Heart left ventricle (tissue), 16 donors: ENCODE data around the gene SSBP3. TPM values are rescaled to one million over a fixed set of nuclear protein-coding genes. Genes with fewer than 3 reads are reported as not detected.
"Not testable (repeated sequence)": the region's sequence is repeated elsewhere in the genome, so short reads cannot be mapped to it uniquely, and the experiment has no call there.

Experiments used
- ATAC-seq, 4 donors: fragments of 200-7000 bp; cut with Tn5 transposase; one replicate each; pipeline ENCODE4 v1.9.1; 2020 to 2022; ENCODE audit warnings: moderate library complexity in 4 of 4, mild to moderate bottlenecking in 3 of 4, moderate number of reproducible peaks in 1 of 4
- DNase-seq, 5 donors: peaks; one replicate each; pipeline ENCODE4 v3.0.0-alpha.2; 2020
- H3K27ac ChIP-seq, 12 donors: fragments of 200-600 bp; sonication (generic) in 4 of 12; one replicate each; pipeline versions ENCODE4 v1.5.0 to v1.8.0; 2016 to 2022; ENCODE audit warnings: mild to moderate bottlenecking in 2 of 12
- H3K27me3 ChIP-seq, 9 donors: fragments of 200-600 bp; sonication (generic) in 2 of 9; one replicate each; pipeline versions ENCODE4 v1.5.1 to v1.8.0; 2016 to 2022; ENCODE audit warnings: mild to moderate bottlenecking in 3 of 9
- H3K36me3 ChIP-seq, 9 donors: fragments of 200-600 bp; sonication (generic) in 2 of 9; one replicate each; pipeline versions ENCODE4 v1.5.0 to v1.8.0; 2018 to 2022; ENCODE audit warnings: mild to moderate bottlenecking in 2 of 9
- H3K4me1 ChIP-seq, 12 donors: fragments of 200-600 bp; sonication (generic) in 4 of 12; one replicate each; pipeline versions ENCODE4 v1.5.0 to v1.8.0; 2016 to 2022; ENCODE audit warnings: mild to moderate bottlenecking in 3 of 12
- H3K4me3 ChIP-seq, 12 donors: fragments of 200-600 bp; sonication (generic) in 4 of 12; one replicate each; pipeline versions ENCODE4 v1.5.0 to v1.8.0; 2017 to 2022; ENCODE audit warnings: mild to moderate bottlenecking in 9 of 12, moderate library complexity in 4 of 12
- H3K9me3 ChIP-seq, 12 donors: fragments of 200-600 bp; sonication (generic) in 4 of 12; one replicate each; pipeline versions ENCODE4 v1.5.0 to v1.8.0; 2016 to 2022; ENCODE audit warnings: mild to moderate bottlenecking in 1 of 12
- CTCF ChIP-seq, 12 donors: fragments of 200-600 bp; sonication (generic) in 4 of 12; IDR thresholded peaks; one replicate each; pipeline versions ENCODE4 v1.5.0 to v1.8.0; 2018 to 2022; ENCODE audit warnings: antibody characterized with exemption in 12 of 12, mild to moderate bottlenecking in 5 of 12
- POLR2A ChIP-seq, 2 donors: fragments of 450-650 bp; IDR thresholded peaks; one replicate each; pipeline ENCODE4 v1.6.1; 2017; ENCODE audit warnings: antibody characterized with exemption in 2 of 2, mild to moderate bottlenecking in 2 of 2, moderate library complexity in 2 of 2
- WGBS, 4 donors: extraction: QIAGEN DNeasy Blood & Tissue Kit in 2 of 4; methylation state at CpG; one replicate each; pipeline versions ENCODE4 v1.1.5 to v1.1.7; 2013 to 2018; 5-methylcytosine and 5-hydroxymethylcytosine counted together
- intact Hi-C, 10 donors: fragments of 100-400 bp; cut with DNase I; formaldehyde crosslinking; loops; one replicate each; pipeline versions ENCODE4 v1.11.1 to v1.14.2; 2022
- polyA plus RNA-seq, 2 donors: library from polyadenylated mRNA; stranded (reverse); fragments of 200-250 nt; gene quantifications; one replicate each; pipeline ENCODE4 v1.2.3, GENCODE V29; 2013
- total RNA-seq, 9 donors: library from RNA; depleted of rRNA in 2 of 9; stranded (reverse); fragments of >200 nt in 2 of 9; fragmentation: NEBNext Ultra II Directional in 3 of 9; extraction: Animal tissue kit (Norgen Biotek cat#: 25700) in 3 of 9; gene quantifications; one replicate each; pipeline versions ENCODE4 v1.1.0 to v1.2.4, GENCODE V29; 2016 to 2023
- donor health status: ischemic (EF 13 %, LVEDD 7.1; RV severe dilation, severe dysfunction).
- donor health status: healthy with polysubstance abuse.
- donor health status: DM: no; HTN: yes; CAD: no.
- donor health status: DM: no; HTN: no; CAD: no.
- donor health status: ischemic (EF 25% LVEDD 6.9; RV normal size, moderate dysfunction).
- donor health status: ischemic (EF 25% LVEDD 5.7; RV mildly dilated, moderate dysfunction).
- donor health status: healthy.
- donor health status: DM: yes; HTN: yes; CAD: no.
- donor health status: ischemic (EF 35%, LVEDD 5.7; RV mildly dilated, moderate dysfunction).
- donor health status: nonischemic (EF 11% LVEDD 7.7; RV severe dilation, severe dysfunction).
- donor health status: DM: yes; HTN: yes; CAD: no.
- donor health status: PGD.
- donor health status: ischemic (EF 29% LVEDD 5.4; RV normal size, mild dysfunction).
- donor health status: nonischemic (EF 23%, LVEDD 6.1; RV moderate dilation, normal function).

Gene SSBP3
- total and polyA plus RNA-seq, 11 donors, result 20.8 to 61.8 (median 48.1) TPM

- no peak for ATAC-seq
- intact Hi-C loops, result loop anchor here in 4 of 10 donors (10.0 kb wide), 3 partner anchors 54 to 76 kb away; partner anchors contain the start of gene SSBP3 (in 1 of the 4)
- 57 to 65% (median 59%) methylated on average over 5 of the region's 5 CpGs for WGBS, 4 donors
Observed at GRCh38 chr1:54350360-54350759, 55.8 kb downstream of the SSBP3 start.

GRCh38 chr1:54348700-54349021, 57.5 kb downstream of the SSBP3 start:
- 77 to 95% (median 86%) methylated on average over 4 to 5 of the region's 5 CpGs for WGBS, 4 donors
- Histone ChIP-seq H3K9me3 (no peaks in the 10 kb centered on the region), H3K4me3 (no peak overlapping the region), H3K36me3 (no peaks in the 10 kb centered on the region), H3K27ac (no peak overlapping the region), H3K4me1 (peaks cover 0 to 41% (median 11%) of the 10 kb centered on the region in 12 donors), H3K27me3 (no peaks in the 10 kb centered on the region)
- intact Hi-C loops, result no loop called here
- no peak for ATAC-seq
- DNase-seq, result no peak
- TF ChIP-seq CTCF (IDR thresholded peaks at IDR 0.05) (no peak), POLR2A (IDR thresholded peaks at IDR 0.05) (no peak)

More at GRCh38 chr1:54350360-54350759, 55.8 kb downstream of the SSBP3 start:
- no peak for TF ChIP-seq CTCF (IDR thresholded peaks at IDR 0.05)
- no peak for TF ChIP-seq POLR2A (IDR thresholded peaks at IDR 0.05)
- Histone ChIP-seq H3K27me3 (no peaks in the 10 kb centered on the region), H3K36me3 (no peaks in the 10 kb centered on the region), H3K27ac (peak overlapping the region in 2 of 12 donors; percentile 13 to 60), H3K4me1 (peaks cover 0 to 58% (median 21%) of the 10 kb centered on the region in 12 donors), H3K4me3 (no peak overlapping the region), H3K9me3 (no peaks in the 10 kb centered on the region)
- peak in 1 of 5 donors; percentile 1 for DNase-seq

- Histone ChIP-seq H3K4me1 (peaks cover 0 to 40% (median 14%) of the 10 kb centered on the region in 12 donors), H3K9me3 (no peaks in the 10 kb centered on the region), H3K4me3 (no peak overlapping the region), H3K36me3 (no peaks in the 10 kb centered on the region), H3K27ac (no peak overlapping the region), H3K27me3 (no peaks in the 10 kb centered on the region)
- ATAC-seq (no peak), DNase-seq (peak in 1 of 5 donors; percentile 12)
- TF ChIP-seq POLR2A (IDR thresholded peaks at IDR 0.05) (no peak), CTCF (IDR thresholded peaks at IDR 0.05) (no peak)
- intact Hi-C loops, result no loop called here
- WGBS, 4 donors, result 79 to 85% (median 82%) methylated on average over 13 to 14 of the region's 14 CpGs
Observed at GRCh38 chr1:54347955-54348699, 58.1 kb downstream of the SSBP3 start.

GRCh38 chr1:54347261-54347954, 58.8 kb downstream of the SSBP3 start:
- no peak overlapping the region for H3K4me3 ChIP-seq
- TF ChIP-seq CTCF (IDR thresholded peaks at IDR 0.05) (no peak), POLR2A (IDR thresholded peaks at IDR 0.05) (no peak)
- 73 to 89% (median 87%) methylated on average over 6 of the region's 6 CpGs for WGBS, 4 donors
- H3K27me3 ChIP-seq, result no peaks in the 10 kb centered on the region
- H3K9me3 ChIP-seq, result no peaks in the 10 kb centered on the region
- intact Hi-C loops, result no loop called here
- H3K4me1 ChIP-seq, result peaks cover 0 to 40% (median 14%) of the 10 kb centered on the region in 12 donors
- ATAC-seq (no peak), DNase-seq (peak in 1 of 5 donors; percentile 7)
- no peaks in the 10 kb centered on the region for H3K36me3 ChIP-seq
- H3K27ac ChIP-seq, result no peak overlapping the region

GRCh38 chr1:54345548-54345947, 60.6 kb downstream of the SSBP3 start:
- intact Hi-C loops, result not testable (repeated sequence)
- 94 to 97% (median 95%) methylated on average over 13 of the region's 13 CpGs for WGBS, 4 donors

More at GRCh38 chr1:54345548-54345947, 60.6 kb downstream of the SSBP3 start:
- not testable (repeated sequence) for H3K9me3 ChIP-seq, H3K27ac ChIP-seq, H3K4me3 ChIP-seq, H3K27me3 ChIP-seq, ATAC-seq, H3K36me3 ChIP-seq
- peaks cover 0 to 42% (median 12%) of the 10 kb centered on the region in 12 donors for H3K4me1 ChIP-seq
- DNase-seq, result peak in 1 of 5 donors; percentile 13
